HS-5 (cell line): ENCODE results near the gene ACVR1.

Experiments
- DNase-seq: peaks from one replicate; pipeline ENCODE4 v3.0.0-alpha.2; 2012; ENCODE audit warnings: low read depth

ACVR1 gene

GRCh38 chr2:157876066-157876785 is at the start of gene ACVR1:
ACVR1 (minus strand) TSS chr2:157876330; CDS start chr2:157799493, 76,837 bp downstream.
- DNase-seq = peak; percentile 81

- no peak for DNase-seq
These were observed 48.9 kb upstream of the ACVR1 start for GRCh38 chr2:157925071-157925470.

DNA sequence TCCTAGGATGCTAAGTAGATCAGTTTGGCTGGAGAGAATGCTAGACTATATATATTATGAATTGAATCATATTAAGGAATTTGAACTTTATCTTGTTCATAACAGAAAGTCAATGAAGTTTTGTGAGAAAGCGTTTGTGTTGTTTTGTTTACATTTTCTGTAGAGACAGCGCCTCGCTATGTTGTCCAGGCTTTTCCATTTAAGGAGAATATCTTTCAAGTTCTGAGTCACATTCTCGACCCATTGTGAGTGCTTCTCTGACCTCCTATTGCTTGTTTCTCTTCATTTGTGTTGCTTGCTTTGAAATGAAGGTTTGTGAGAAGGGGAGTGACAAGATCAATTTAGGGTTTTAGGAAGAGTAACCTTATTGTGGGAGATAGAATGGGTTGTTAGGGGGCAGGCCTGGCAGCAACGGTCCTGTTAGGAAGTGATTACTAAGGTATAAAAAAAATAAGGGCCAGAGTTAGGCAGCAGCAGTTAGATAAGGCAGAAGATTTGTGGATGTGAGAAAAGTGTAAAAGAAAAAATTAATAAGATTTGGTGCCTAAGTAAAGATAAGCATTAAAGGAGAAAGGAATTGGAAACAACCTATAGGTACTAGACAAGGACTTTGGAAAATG is 47.6 kb upstream of the ACVR1 start:
- DNase-seq = no peak

DNA sequence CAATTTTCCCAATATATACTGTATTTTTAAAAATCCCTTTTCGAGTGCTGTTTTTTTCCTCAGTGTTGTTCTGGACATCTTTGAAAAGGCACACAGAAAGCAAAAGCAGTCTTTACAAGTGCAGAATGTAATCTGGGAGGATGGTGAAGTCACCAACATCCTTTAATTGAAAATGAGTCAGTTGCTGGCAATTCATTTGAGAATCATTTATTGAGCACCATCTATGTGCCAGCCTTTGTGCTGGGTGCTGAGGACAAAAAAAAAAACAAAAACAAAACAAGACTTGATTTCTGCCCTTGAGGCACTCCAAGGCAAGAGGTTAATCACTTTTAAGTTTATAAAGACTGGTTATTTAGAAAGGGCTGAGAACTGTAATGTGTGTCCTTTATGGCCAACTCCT is 46.7 kb upstream of the ACVR1 start:
- no peak for DNase-seq

DNA sequence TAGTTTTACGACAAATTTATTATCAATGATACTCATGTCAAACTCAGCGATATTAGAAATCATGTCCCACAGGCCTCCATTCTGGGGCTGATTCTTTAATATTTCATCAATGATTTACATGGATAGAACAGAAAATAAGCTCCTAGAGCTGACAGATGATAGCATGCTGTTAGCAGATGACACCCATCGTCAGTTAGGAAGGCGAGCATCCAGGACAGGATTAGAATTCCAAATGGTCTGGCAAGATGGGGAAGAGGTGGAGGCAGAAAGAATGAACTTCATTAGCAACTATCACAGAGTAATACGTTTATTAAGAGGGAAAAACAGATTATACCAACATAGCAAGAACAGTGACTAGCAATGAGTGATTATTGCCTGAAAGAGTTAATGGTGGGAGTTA is 46.2 kb upstream of the ACVR1 start:
- no peak for DNase-seq

- DNase-seq = no peak
These were observed 44.6 kb upstream of the ACVR1 start for GRCh38 chr2:157920736-157921135.

DNA sequence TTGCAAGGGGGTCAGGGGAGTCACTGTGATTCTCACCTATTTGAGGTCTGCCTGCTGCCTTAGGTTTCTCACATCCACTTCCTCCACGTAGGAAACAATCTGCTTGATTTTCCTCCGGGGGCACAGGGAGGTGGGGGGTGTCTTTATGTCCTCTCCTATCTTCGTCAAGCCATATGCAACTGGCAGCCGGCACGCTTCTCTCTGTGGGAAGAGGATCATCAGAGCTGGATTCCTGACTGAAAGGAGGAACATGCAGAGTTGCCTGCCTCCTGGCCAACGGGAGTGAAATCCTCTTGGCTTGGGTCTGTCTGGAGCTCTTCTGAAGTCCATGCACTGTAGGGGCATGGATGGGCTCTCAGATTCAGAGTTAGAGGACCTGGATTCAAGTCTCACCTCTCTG is 43.1 kb upstream of the ACVR1 start:
- DNase-seq = no peak

DNA sequence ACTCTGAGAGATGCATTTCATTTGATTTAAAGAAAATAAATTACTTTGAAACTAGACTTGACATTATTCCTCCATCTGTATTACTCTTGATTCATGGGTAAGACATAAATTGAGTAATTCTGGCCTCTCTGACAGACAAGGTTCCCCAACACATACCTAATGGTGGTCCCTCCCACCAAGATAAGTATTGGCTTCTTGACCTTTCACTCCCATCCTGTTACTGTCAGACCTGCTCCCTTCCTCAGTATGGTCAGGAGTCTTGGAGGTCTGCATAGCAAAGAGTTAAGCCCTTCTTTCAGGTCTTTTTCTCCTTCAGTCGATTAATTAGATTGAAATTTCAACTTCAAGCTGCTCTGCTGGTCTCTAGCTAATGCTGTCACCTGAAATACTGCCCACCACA is 42.2 kb upstream of the ACVR1 start:
- DNase-seq = no peak

DNA sequence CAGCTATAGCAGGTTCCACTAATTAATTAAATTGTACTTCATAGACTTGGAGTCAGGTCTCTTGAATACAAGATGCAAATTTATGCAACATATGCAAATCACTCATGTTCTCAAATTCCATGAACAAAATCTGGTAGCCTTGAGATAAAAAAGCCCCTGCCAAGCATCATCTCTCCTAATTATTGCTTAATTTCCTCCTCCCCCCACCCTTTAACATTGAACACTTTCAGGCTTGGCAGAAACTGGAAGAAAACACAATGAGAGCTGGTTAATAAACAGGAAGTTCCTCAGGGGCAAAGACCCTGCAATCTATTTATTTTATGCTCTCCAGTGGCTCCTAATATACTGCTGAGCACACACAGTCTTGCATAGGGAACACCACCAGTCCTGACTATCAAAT is 35.6 kb upstream of the ACVR1 start:
- no peak for DNase-seq

DNA sequence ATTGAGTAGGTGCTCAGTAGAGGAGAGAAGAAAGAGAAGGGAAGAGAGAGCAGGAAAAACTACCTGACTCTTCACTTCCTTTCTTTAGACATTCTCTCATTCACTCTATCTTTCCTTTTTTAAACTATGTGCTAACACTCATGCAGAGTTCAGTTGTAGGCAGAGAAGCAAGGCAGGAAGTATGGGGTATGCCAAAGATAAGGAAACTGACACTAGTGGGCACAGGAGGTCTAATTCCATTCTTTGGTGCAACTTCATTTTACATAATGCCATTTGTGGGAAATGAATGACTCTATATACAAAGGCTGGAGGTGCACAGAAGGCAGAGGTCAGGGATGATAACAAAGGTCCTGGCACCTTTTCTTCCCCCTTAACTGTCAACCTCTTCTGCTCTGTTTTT is 35.1 kb upstream of the ACVR1 start:
- DNase-seq = no peak

- DNase-seq = no peak
These were observed 29.0 kb upstream of the ACVR1 start for GRCh38 chr2:157905092-157905491.

GRCh38 chr2:157903626-157904025 is 27.5 kb upstream of the ACVR1 start:
- DNase-seq = no peak

- DNase-seq = no peak
These were observed 27.0 kb upstream of the ACVR1 start for GRCh38 chr2:157903151-157903550.

DNA sequence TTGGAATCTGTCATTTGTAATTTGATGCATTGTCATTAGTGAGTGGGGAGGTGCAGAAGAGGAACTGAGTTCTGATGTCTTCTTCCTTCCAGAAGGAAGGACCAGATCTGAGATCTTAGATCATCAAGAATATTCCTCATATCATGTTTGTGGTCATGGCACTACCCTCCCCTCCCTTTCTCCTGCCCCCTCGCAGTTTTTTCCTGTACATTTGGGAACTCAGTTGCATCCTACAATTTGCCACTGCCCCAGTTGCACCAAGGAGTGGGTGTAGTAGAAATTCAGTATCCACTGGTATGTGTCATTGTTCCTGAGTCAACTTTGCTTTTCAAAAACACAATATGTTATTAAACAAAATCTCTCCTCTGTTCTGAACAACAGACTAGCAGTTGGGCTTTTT is 26.6 kb upstream of the ACVR1 start:
- no peak for DNase-seq

GRCh38 chr2:157901325-157901724 is 25.2 kb upstream of the ACVR1 start:
- no peak for DNase-seq

DNA sequence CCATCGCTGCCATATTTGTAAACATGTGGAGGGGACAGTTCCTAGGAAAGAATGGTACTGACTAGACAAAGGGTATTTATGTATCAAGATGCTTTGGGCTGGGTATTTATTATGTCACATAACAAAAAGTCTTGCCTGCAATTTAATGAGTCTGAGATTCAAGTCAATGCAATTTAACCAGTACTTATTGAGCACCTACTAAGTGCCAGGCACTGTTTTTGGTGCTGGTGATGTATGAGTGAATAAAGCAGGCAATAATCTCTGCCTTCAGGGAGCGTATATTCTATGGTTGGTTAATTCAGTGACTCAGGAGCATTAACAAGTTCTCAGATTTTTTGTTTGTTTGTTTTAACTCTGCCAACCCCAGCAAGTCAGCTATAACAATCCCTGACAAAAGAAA is 24.6 kb upstream of the ACVR1 start:
- DNase-seq = no peak

DNA sequence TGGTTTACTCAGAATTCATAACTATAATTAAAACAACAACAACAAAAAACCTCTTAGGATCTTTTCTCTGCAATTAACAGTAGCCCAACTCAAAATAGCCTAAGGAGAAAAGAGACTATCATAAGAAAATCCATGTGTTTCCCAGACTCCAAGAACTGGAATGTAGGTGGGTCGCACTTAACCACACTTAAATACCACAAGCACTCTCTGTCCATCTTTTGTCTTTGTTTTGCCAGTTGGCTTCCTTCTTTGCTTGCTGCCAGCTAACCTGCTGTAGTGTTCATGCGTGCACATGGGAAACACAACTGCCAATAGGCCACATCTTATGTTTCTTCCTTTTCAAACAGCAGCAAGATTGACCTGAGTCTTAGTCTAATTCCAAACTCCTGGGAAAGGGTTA is 24.1 kb upstream of the ACVR1 start:
- DNase-seq = no peak

DNA sequence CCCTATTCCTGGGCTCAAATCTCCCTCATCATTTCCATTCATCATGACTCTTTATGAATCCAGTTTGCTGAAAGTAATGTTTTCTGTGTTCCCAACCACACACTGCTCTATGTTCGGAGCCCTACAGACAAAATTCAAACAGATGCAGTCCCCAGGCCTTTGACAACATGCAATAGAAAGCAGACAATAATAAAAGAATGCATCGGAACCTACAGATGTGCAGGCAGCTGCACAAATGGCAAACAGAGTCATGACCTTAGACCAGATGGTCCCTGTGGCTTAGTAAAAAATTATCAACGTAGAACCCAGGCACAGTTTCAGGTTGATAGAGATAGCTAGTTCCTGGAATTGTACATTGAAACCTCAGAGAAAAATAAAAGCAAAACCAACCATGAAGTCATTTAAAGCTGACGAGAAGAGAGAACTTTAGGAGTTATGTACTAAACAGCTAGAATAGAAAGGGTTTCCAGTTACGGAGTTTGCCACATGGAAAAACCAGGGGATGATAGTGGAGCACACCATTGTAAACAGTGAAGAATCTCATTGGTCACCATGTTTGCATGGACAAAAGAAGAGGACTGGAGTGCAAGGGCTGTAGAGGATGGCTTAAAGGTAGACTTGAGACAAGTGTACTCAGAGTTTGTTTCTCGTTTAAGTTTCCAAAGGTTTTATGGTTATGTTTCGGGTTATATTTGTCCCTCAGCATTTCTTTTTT is 23.2 kb upstream of the ACVR1 start:
- DNase-seq = no peak

- DNase-seq = peak; percentile 45
These were observed 22.5 kb upstream of the ACVR1 start for GRCh38 chr2:157898591-157898996.

- DNase-seq = no peak
These were observed 21.2 kb upstream of the ACVR1 start for GRCh38 chr2:157897106-157897971.

- no peak for DNase-seq
These were observed 19.4 kb upstream of the ACVR1 start for GRCh38 chr2:157895531-157895930.

GRCh38 chr2:157894694-157895435 is 18.7 kb upstream of the ACVR1 start:
- no peak for DNase-seq
